ENCODE data around the gene ASIC4. TPM values are rescaled to one million over a fixed set of nuclear protein-coding genes. Genes with fewer than 3 reads are reported as not detected.

ASIC4 gene
- total RNA-seq, 1 experiment from 2014 or later, result 2.1 TPM

DNA sequence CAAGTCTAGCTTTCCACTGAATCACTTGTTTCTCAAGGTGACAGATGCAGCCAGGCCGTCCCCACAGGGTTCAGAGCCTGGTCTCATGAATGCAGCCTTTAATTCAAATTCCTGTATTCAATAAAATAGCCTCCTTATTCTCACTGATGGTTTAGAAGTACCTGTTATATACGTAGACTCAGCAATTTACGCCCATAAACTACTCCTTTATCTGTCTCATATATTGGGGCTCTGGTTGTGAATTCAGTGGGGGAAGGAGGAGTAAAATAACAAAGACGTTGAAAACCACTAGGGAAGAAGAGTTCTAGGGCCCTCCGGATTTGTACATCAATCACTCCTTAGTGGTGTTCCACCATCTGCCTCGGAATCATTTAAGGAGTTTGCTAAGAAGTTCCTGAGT lies 55.4 kb downstream of the ASIC4 start:
- H3K9me3 ChIP-seq (ENCODE audit: control insufficient read depth in 1 of 2, insufficient read depth in 1 of 2, low read depth in 1 of 2, low read length in 2 of 2), result no peaks in the 10 kb centered on the region
- DNase-seq (ENCODE audit: low read depth, low spot score), result no peak
- ChIA-PET CTCF (no interaction called here), POLR2A (no interaction called here), RAD21 (ENCODE audit: low non-redundant PET in 1 of 2, low total read pairs in 2 of 2, uncharacterized antibody in 2 of 2, unreplicated experiment in 2 of 2) (no interaction called here)
- no peaks in the 10 kb centered on the region for H3K27me3 ChIP-seq (ENCODE audit: insufficient read depth, low read length)
- intact Hi-C loops (cut with micrococcal nuclease), result no loop called here
- no peak overlapping the region for H3K4me2 ChIP-seq (ENCODE audit: low read length)
- H3K9ac ChIP-seq (ENCODE audit: low read length), result no peak overlapping the region
- ATAC-seq, result no peak
- H3K36me3 ChIP-seq (ENCODE audit: control insufficient read depth in 1 of 2, insufficient read depth in 2 of 2, low read length in 2 of 2), result no peaks in the 10 kb centered on the region
- TF ChIP-seq, protein P1, sequence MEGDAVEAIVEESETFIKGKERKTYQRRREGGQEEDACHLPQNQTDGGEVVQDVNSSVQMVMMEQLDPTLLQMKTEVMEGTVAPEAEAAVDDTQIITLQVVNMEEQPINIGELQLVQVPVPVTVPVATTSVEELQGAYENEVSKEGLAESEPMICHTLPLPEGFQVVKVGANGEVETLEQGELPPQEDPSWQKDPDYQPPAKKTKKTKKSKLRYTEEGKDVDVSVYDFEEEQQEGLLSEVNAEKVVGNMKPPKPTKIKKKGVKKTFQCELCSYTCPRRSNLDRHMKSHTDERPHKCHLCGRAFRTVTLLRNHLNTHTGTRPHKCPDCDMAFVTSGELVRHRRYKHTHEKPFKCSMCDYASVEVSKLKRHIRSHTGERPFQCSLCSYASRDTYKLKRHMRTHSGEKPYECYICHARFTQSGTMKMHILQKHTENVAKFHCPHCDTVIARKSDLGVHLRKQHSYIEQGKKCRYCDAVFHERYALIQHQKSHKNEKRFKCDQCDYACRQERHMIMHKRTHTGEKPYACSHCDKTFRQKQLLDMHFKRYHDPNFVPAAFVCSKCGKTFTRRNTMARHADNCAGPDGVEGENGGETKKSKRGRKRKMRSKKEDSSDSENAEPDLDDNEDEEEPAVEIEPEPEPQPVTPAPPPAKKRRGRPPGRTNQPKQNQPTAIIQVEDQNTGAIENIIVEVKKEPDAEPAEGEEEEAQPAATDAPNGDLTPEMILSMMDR (IDR thresholded peaks at IDR 0.05 in 2 of 3, conservative IDR thresholded peaks at IDR 0.05 in 1 of 3; ENCODE audit: borderline replicate concordance in 1 of 3, insufficient read depth in 1 of 3, low read depth in 2 of 3, low read length in 2 of 3), result no peak
- TF ChIP-seq JUND (IDR thresholded peaks at IDR 0.05) (no peak), TCF7L2 (IDR thresholded peaks at IDR 0.05; ENCODE audit: borderline replicate concordance, extremely low read depth, insufficient read depth, insufficient read length) (no peak), SP1 (IDR thresholded peaks at IDR 0.05; ENCODE audit: low read depth) (no peak), POLR2AphosphoS5 (IDR thresholded peaks at IDR 0.05; ENCODE audit: low read depth, low read length) (no peak), ZFX (IDR thresholded peaks at IDR 0.05) (no peak), ZNF274 (IDR thresholded peaks at IDR 0.05; ENCODE audit: low read depth, low read length) (no peak), EZH2phosphoT487 (IDR thresholded peaks at IDR 0.05; ENCODE audit: borderline replicate concordance) (no peak), RAD21 (IDR thresholded peaks at IDR 0.05; ENCODE audit: low read depth) (no peak)
- no peak overlapping the region for H3K27ac ChIP-seq (ENCODE audit: low read depth, low read length)
- BruUV-seq (replicated peaks), result no TSS peak
- no peaks in the 10 kb centered on the region for H3K79me2 ChIP-seq (ENCODE audit: insufficient read depth, low read length)
- no peak overlapping the region for H3K4me3 ChIP-seq (replicated peaks in 1 of 2; ENCODE audit: low read depth in 1 of 2, low read length in 2 of 2)
- no peaks in the 10 kb centered on the region for H3K4me1 ChIP-seq (ENCODE audit: control insufficient read depth in 1 of 2, insufficient read depth in 2 of 2, low read length in 2 of 2)
- H2AFZ ChIP-seq (ENCODE audit: low read depth, low read length, poor library complexity, severe bottlenecking), result no peak overlapping the region
- no peaks in the 10 kb centered on the region for H4K20me1 ChIP-seq (ENCODE audit: insufficient read depth)
- no peaks in the 10 kb centered on the region for H3K9me2 ChIP-seq (ENCODE audit: insufficient read depth)
